Loucy (cell line): ENCODE results near the gene BCL2L1.

Source experiments
- H2AFZ ChIP-seq: fragments of 200-600 bp; sonication (generic); 2 replicates; pipeline ENCODE4 v1.6.0; 2016; ENCODE audit warnings: antibody characterized with exemption, mild to moderate bottlenecking, low read length, moderate library complexity
- H3F3A ChIP-seq: fragments of 200-600 bp; 2 replicates; pipeline ENCODE4 v1.6.0; 2016; ENCODE audit warnings: antibody characterized with exemption, low read depth, mild to moderate bottlenecking
- H3K27me3 ChIP-seq: fragments of 200-600 bp; sonication (generic); 2 replicates; pipeline ENCODE4 v1.6.1; 2014; ENCODE audit warnings: low read length, mild to moderate bottlenecking; ENCODE audit not compliant: insufficient read depth, poor library complexity, severe bottlenecking
- H3K36me3 ChIP-seq: fragments of 200-600 bp; sonication (generic); 2 replicates; pipeline ENCODE4 v1.6.1; 2016; ENCODE audit warnings: low read length; ENCODE audit not compliant: insufficient read depth
- H3K4me1 ChIP-seq: fragments of 200-600 bp; sonication (generic); 2 replicates; pipeline ENCODE4 v1.5.1; 2014; ENCODE audit warnings: low read length, mild to moderate bottlenecking; ENCODE audit not compliant: insufficient read depth, poor library complexity, severe bottlenecking
- H3K4me2 ChIP-seq: fragments of 200-600 bp; sonication (generic); 2 replicates; pipeline ENCODE4 v1.6.0; 2014; ENCODE audit warnings: antibody characterized with exemption, low read length, low read depth, mild to moderate bottlenecking; ENCODE audit not compliant: poor library complexity, severe bottlenecking
- H3K4me3 ChIP-seq: fragments of 200-600 bp; sonication (generic); 2 replicates; pipeline ENCODE4 v1.5.1; 2014; ENCODE audit warnings: low read length, mild to moderate bottlenecking, mixed read lengths; ENCODE audit not compliant: poor library complexity, severe bottlenecking
- H3K79me2 ChIP-seq: fragments of 200-600 bp; sonication (generic); 2 replicates; pipeline ENCODE4 v1.6.1; 2014; ENCODE audit warnings: low read length; ENCODE audit not compliant: insufficient read depth
- H3K9ac ChIP-seq: fragments of 200-600 bp; sonication (generic); 2 replicates; pipeline ENCODE4 v1.6.0; 2014; ENCODE audit warnings: mild to moderate bottlenecking, low read depth, low read length, moderate library complexity; ENCODE audit not compliant: poor library complexity, severe bottlenecking
- H3K9me2 ChIP-seq: fragments of 200-600 bp; sonication (generic); replicated peaks from 2 replicates; pipeline ENCODE4 v1.6.1; 2016; ENCODE audit warnings: low read depth, low read length, mixed read lengths
- H3K9me3 ChIP-seq: fragments of 200-600 bp; sonication (generic); 2 replicates; pipeline ENCODE4 v1.6.1; 2014; ENCODE audit warnings: mild to moderate bottlenecking, antibody characterized with exemption, low read length, low read depth; ENCODE audit not compliant: insufficient read depth
- H4K20me1 ChIP-seq: fragments of 200-600 bp; sonication (generic); 2 replicates; pipeline ENCODE4 v1.6.0; 2014; ENCODE audit warnings: antibody characterized with exemption, low read length, mild to moderate bottlenecking; ENCODE audit not compliant: insufficient read depth, poor library complexity, severe bottlenecking
- CTCF ChIP-seq: fragments of 200-600 bp; sonication (generic); conservative IDR thresholded peaks from 2 replicates; pipeline ENCODE4 v1.5.1; 2014; ENCODE audit warnings: mild to moderate bottlenecking, antibody characterized with exemption, low read length
- EZH2phosphoT487 ChIP-seq: fragments of 200-600 bp; IDR thresholded peaks from 2 replicates; pipeline ENCODE4 v1.6.1; 2018; ENCODE audit warnings: antibody characterized with exemption, mild to moderate bottlenecking, moderate library complexity, borderline replicate concordance

Gene BCL2L1

DNA sequence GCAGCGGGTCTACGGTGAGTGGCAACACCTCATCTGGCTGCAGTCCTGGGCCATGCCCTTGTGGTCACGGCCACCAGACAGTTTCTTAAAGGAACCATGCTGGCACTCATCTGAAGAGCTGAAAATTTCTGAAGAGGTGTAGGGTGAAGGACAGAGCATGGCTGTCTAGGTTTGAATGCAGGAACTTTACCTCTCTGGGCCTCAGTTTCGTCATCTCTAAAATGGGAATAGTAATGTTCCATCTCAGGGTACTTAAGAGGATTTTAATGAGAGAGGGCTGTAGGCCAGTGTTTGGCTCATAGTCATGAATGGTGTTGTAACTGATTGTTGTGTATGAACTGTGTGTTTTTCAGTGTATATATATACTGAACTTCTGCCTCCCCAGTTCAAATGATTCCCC is 79.1 kb downstream of the BCL2L1 start:
- H3K4me3 ChIP-seq: no peak overlapping the region
- H3K27me3 ChIP-seq: no peaks in the 10 kb centered on the region
- TF ChIP-seq CTCF (no peak), EZH2phosphoT487 (no peak)
- no peaks in the 10 kb centered on the region for H4K20me1 ChIP-seq
- H3K9ac ChIP-seq: no peak overlapping the region
- no peak overlapping the region for H2AFZ ChIP-seq
- H3K4me1 ChIP-seq: peaks cover 7% of the 10 kb centered on the region
- H3K4me2 ChIP-seq: no peak overlapping the region
- H3F3A ChIP-seq: no peaks in the 10 kb centered on the region
- H3K9me3 ChIP-seq: no peaks in the 10 kb centered on the region
- no peaks in the 10 kb centered on the region for H3K79me2 ChIP-seq
- H3K9me2 ChIP-seq: no peaks in the 10 kb centered on the region
- no peaks in the 10 kb centered on the region for H3K36me3 ChIP-seq

GRCh38 chr20:31642837-31643236 is 79.8 kb downstream of the BCL2L1 start:
- Histone ChIP-seq H2AFZ (0 out of 2 replicates have a peak overlapping the region, but pooled peaks have one; percentile 2), H3K4me1 (peaks cover 7% of the 10 kb centered on the region), H4K20me1 (no peaks in the 10 kb centered on the region), H3K27me3 (no peaks in the 10 kb centered on the region), H3K9me2 (no peaks in the 10 kb centered on the region), H3K9me3 (no peaks in the 10 kb centered on the region), H3K4me3 (no peak overlapping the region), H3F3A (no peaks in the 10 kb centered on the region), H3K4me2 (no peak overlapping the region), H3K79me2 (no peaks in the 10 kb centered on the region), H3K36me3 (no peaks in the 10 kb centered on the region), H3K9ac (no peak overlapping the region)
- no peak for TF ChIP-seq EZH2phosphoT487
- no peak for TF ChIP-seq CTCF

GRCh38 chr20:31641391-31641790 is 81.3 kb downstream of the BCL2L1 start:
- no peak overlapping the region for H3K9ac ChIP-seq
- H3K36me3 ChIP-seq: no peaks in the 10 kb centered on the region
- H3K4me3 ChIP-seq: no peak overlapping the region
- H3K4me2 ChIP-seq: no peak overlapping the region
- H3K9me3 ChIP-seq: no peaks in the 10 kb centered on the region
- H2AFZ ChIP-seq: no peak overlapping the region
- H3K79me2 ChIP-seq: no peaks in the 10 kb centered on the region
- H3K27me3 ChIP-seq: no peaks in the 10 kb centered on the region
- no peaks in the 10 kb centered on the region for H3K9me2 ChIP-seq
- H3K4me1 ChIP-seq: peaks cover 7% of the 10 kb centered on the region
- no peaks in the 10 kb centered on the region for H3F3A ChIP-seq
- TF ChIP-seq EZH2phosphoT487 (no peak), CTCF (no peak)
- no peaks in the 10 kb centered on the region for H4K20me1 ChIP-seq
